NB4 (cell line): ENCODE results near the gene PDCD11.

Experiments
- POLR2A ChIP-seq: IDR thresholded peaks from 2 replicates; pipeline ENCODE4 v1.6.1; 2011; ENCODE audit warnings: mild to moderate bottlenecking; ENCODE audit not compliant: insufficient read length; ENCODE audit errors: extremely low read depth
- TF ChIP-seq, protein P1 (sequence below): IDR thresholded peaks from one replicate; pipeline ENCODE4 v1.5.1; 2012; ENCODE audit warnings: low read depth, low read length

GRCh38 chr10:103355906-103356599 lies 40.4 kb upstream of the PDCD11 start:
- TF ChIP-seq, protein P1, sequence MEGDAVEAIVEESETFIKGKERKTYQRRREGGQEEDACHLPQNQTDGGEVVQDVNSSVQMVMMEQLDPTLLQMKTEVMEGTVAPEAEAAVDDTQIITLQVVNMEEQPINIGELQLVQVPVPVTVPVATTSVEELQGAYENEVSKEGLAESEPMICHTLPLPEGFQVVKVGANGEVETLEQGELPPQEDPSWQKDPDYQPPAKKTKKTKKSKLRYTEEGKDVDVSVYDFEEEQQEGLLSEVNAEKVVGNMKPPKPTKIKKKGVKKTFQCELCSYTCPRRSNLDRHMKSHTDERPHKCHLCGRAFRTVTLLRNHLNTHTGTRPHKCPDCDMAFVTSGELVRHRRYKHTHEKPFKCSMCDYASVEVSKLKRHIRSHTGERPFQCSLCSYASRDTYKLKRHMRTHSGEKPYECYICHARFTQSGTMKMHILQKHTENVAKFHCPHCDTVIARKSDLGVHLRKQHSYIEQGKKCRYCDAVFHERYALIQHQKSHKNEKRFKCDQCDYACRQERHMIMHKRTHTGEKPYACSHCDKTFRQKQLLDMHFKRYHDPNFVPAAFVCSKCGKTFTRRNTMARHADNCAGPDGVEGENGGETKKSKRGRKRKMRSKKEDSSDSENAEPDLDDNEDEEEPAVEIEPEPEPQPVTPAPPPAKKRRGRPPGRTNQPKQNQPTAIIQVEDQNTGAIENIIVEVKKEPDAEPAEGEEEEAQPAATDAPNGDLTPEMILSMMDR: no peak
- TF ChIP-seq POLR2A: no peak
